Thyroid gland (tissue), 4 donors: ENCODE results near the gene NFKB1. TPM values are rescaled to one million over a fixed set of nuclear protein-coding genes. Genes with fewer than 3 reads are reported as not detected.

Experiments
- DNase-seq, 2 donors: peaks; one replicate each; pipeline ENCODE4 v3.0.0-alpha.2; 2019
- H3K27ac ChIP-seq, 3 donors: fragments of 200-600 bp; sonication (generic); 1 replicate in 2 of 3; 2 replicates in 1 of 3; pipeline ENCODE4 v1.5.1; 2016 to 2019; ENCODE audit warnings: mild to moderate bottlenecking in 1 of 3, moderate library complexity in 1 of 3
- H3K27me3 ChIP-seq: fragments of 200-600 bp; sonication (generic); one replicate; pipeline ENCODE4 v1.5.1; 2019
- H3K36me3 ChIP-seq, 2 donors: fragments of 200-600 bp; sonication (generic); one replicate each; pipeline ENCODE4 v1.5.1; 2016 to 2019
- H3K4me1 ChIP-seq, 2 donors: fragments of 200-600 bp; sonication (generic); one replicate each; pipeline ENCODE4 v1.5.1; 2017 to 2019
- H3K4me3 ChIP-seq, 3 donors: fragments of 200-600 bp; sonication (generic); replicated peaks in 1 of 3; 1 replicate in 2 of 3; 2 replicates in 1 of 3; pipeline ENCODE4 v1.5.1; 2016; ENCODE audit warnings: mild to moderate bottlenecking in 1 of 3
- H3K9me3 ChIP-seq: fragments of 200-600 bp; sonication (generic); one replicate; pipeline ENCODE4 v1.5.1; 2017
- CTCF ChIP-seq, 6 experiments: fragments of 200-600 bp in 3 of 6; fragments of 450-650 bp in 3 of 6; sonication (generic) in 3 of 6; IDR thresholded peaks; one replicate each; pipeline ENCODE4 v1.5.1; 2016 to 2019; ENCODE audit warnings: antibody characterized with exemption in 6 of 6, mild to moderate bottlenecking in 2 of 6, inconsistent platforms in 1 of 6, moderate library complexity in 1 of 6
- POLR2A ChIP-seq, 2 donors: fragments of 450-650 bp; IDR thresholded peaks; one replicate each; pipeline ENCODE4 v1.6.1; 2017; ENCODE audit warnings: antibody characterized with exemption in 2 of 2, mild to moderate bottlenecking in 2 of 2, moderate library complexity in 1 of 2
- WGBS, 2 donors: methylation state at CpG; one replicate each; pipeline ENCODE4 v1.1.5; 2017; 5-methylcytosine and 5-hydroxymethylcytosine counted together
- intact Hi-C: fragments of 100-400 bp; cut with DNase I; formaldehyde crosslinking; loops from one replicate; pipeline ENCODE4 v1.15.1; 2023
- total RNA-seq, 4 donors: library from RNA; depleted of rRNA; stranded (reverse); fragments of >200 nt; gene quantifications; one replicate each; pipeline ENCODE4 v1.2.3, GENCODE V29; 2016

The NFKB1 gene
- total RNA-seq, 4 donors from 2014 or later, result 33.5 to 50.0 (median 41.8) TPM

- no peak overlapping the region for H3K4me3 ChIP-seq
- no peak overlapping the region for H3K27ac ChIP-seq
- H3K9me3 ChIP-seq, result no peaks in the 10 kb centered on the region
- no peak for TF ChIP-seq CTCF (IDR thresholded peaks at IDR 0.05)
- intact Hi-C loops, result no loop called here
- no peaks in the 10 kb centered on the region for H3K27me3 ChIP-seq
- DNase-seq, result no peak
- H3K4me1 ChIP-seq, result no peaks in the 10 kb centered on the region
- 80 to 84% methylated on average over 2 of the region's 2 CpGs for WGBS, 2 donors
- H3K36me3 ChIP-seq, result peaks cover 0 to 4% of the 10 kb centered on the region in 2 donors
Measured at GRCh38 chr4:102574317-102574716, 73.2 kb downstream of the NFKB1 start.

GRCh38 chr4:102575369-102576129 is 74.4 kb downstream of the NFKB1 start:
- Histone ChIP-seq H3K27ac (no peak overlapping the region), H3K36me3 (peaks cover 3 to 9% of the 10 kb centered on the region in 2 donors), H3K4me1 (no peaks in the 10 kb centered on the region), H3K9me3 (no peaks in the 10 kb centered on the region), H3K4me3 (no peak overlapping the region), H3K27me3 (no peaks in the 10 kb centered on the region)
- intact Hi-C loops, result no loop called here
- DNase-seq, result no peak
- 84 to 88% methylated on average over 6 of the region's 6 CpGs for WGBS, 2 donors
- no peak for TF ChIP-seq CTCF (IDR thresholded peaks at IDR 0.05)
- TF ChIP-seq POLR2A (IDR thresholded peaks at IDR 0.05), result no peak

DNA sequence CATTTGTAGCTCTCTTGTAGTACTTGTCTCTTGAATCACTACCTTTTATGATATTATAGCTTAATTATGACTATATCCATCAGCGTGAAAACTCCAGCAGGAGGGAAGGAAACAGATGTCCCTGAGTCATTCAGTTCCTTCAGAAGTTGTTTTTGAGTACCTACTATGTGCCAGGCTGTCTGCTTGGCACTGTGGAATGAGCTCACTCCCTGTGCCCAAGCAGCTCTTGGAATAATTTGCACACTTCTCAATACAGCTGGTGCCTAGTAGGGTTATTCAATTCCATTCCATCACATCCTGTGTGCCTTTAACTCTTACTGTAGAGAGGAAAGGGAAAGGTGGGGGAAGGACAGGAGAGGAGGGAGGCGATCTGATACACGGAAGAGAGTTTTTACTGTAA is 77.1 kb downstream of the NFKB1 start:
- intact Hi-C loops, result no loop called here
- Histone ChIP-seq H3K4me1 (no peaks in the 10 kb centered on the region), H3K9me3 (no peaks in the 10 kb centered on the region), H3K27me3 (no peaks in the 10 kb centered on the region), H3K36me3 (peaks cover 5 to 16% of the 10 kb centered on the region in 2 donors), H3K4me3 (no peak overlapping the region), H3K27ac (no peak overlapping the region)
- TF ChIP-seq CTCF (IDR thresholded peaks at IDR 0.05), result no peak
- no peak for TF ChIP-seq POLR2A (IDR thresholded peaks at IDR 0.05)
- WGBS, 2 donors, result 88 to 91% methylated on average over 3 of the region's 3 CpGs
- no peak for DNase-seq

GRCh38 chr4:102578819-102579218 is 77.7 kb downstream of the NFKB1 start:
- Histone ChIP-seq H3K27ac (no peak overlapping the region), H3K4me3 (no peak overlapping the region), H3K36me3 (peaks cover 10 to 21% of the 10 kb centered on the region in 2 donors), H3K9me3 (no peaks in the 10 kb centered on the region), H3K27me3 (no peaks in the 10 kb centered on the region), H3K4me1 (no peaks in the 10 kb centered on the region)
- no peak for DNase-seq
- intact Hi-C loops, result no loop called here
- no peak for TF ChIP-seq POLR2A (IDR thresholded peaks at IDR 0.05)
- no peak for TF ChIP-seq CTCF (IDR thresholded peaks at IDR 0.05)
- 75 to 77% methylated on average over 8 of the region's 8 CpGs for WGBS, 2 donors

- H3K4me3 ChIP-seq, result no peak overlapping the region
- H3K27me3 ChIP-seq, result no peaks in the 10 kb centered on the region
- H3K4me1 ChIP-seq, result no peaks in the 10 kb centered on the region
- peaks cover 17 to 24% of the 10 kb centered on the region in 2 donors for H3K36me3 ChIP-seq
- H3K9me3 ChIP-seq, result no peaks in the 10 kb centered on the region
- no peak for DNase-seq
- TF ChIP-seq POLR2A (IDR thresholded peaks at IDR 0.05), result no peak
- no peak for TF ChIP-seq CTCF (IDR thresholded peaks at IDR 0.05)
- 93 to 95% methylated on average over 2 of the region's 2 CpGs for WGBS, 2 donors
- intact Hi-C loops, result no loop called here
- H3K27ac ChIP-seq, result no peak overlapping the region
Measured at GRCh38 chr4:102579794-102580462, 78.8 kb downstream of the NFKB1 start.
